OCI-LY1 (cell line): ENCODE data around the gene PPP1CC.

Experiments
- CTCF ChIP-seq: fragments of 200-600 bp; sonication (generic), shearing (Covaris generic); IDR thresholded peaks from 2 replicates; pipeline ENCODE4 v1.5.1; 2017; ENCODE audit warnings: mild to moderate bottlenecking, antibody characterized with exemption, low read length, moderate library complexity, mixed read lengths
- EZH2 ChIP-seq: fragments of 200-600 bp; sonication (generic), shearing (Covaris generic); IDR thresholded peaks from 2 replicates; pipeline ENCODE4 v1.8.0; 2017; ENCODE audit warnings: borderline replicate concordance, mixed run types, mild to moderate bottlenecking, antibody characterized with exemption, low read length, moderate library complexity, mixed read lengths

GRCh38 chr12:110791589-110791988 lies 48.9 kb upstream of the PPP1CC start:
- TF ChIP-seq CTCF (no peak), EZH2 (no peak)
